HG03159 (cell line): Measurements from ENCODE around the gene PHF21B.
"Not testable (repeated sequence)": the region's sequence is repeated elsewhere in the genome, so short reads cannot be mapped to it uniquely, and the experiment has no call there.

Experiments used
- ATAC-seq: cut with Tn5 transposase; IDR thresholded peaks from one replicate; pipeline ENCODE4 v1.9.1; 2021; ENCODE audit warnings: mild to moderate bottlenecking, moderate library complexity; ENCODE audit not compliant: unreplicated experiment

The PHF21B gene

GRCh38 chr22:44921766-44922165 is 88.0 kb downstream of the PHF21B start:
- ATAC-seq: not testable (repeated sequence)

- ATAC-seq: no peak
Measured at GRCh38 chr22:44920183-44920582, 89.6 kb downstream of the PHF21B start.

DNA sequence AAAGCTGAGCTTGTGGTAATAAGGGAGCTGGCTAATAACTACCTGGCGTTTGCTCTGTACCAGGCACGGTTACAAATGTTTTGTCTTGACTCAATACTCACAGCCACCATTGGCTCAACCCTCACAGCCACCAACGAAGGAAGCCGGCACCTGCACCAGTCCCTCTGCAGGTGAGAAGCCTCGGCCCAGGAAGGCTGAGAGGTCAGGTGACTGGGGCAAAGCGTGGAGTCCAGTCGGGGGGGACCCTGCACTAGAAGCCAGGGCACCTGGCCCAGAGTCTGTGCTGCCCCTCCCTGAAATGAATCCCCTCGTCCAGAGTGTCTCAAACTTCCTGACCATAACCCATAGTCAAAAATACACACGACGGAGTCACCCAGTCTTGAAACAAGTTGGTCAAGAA is 90.1 kb downstream of the PHF21B start:
- no peak for ATAC-seq

DNA sequence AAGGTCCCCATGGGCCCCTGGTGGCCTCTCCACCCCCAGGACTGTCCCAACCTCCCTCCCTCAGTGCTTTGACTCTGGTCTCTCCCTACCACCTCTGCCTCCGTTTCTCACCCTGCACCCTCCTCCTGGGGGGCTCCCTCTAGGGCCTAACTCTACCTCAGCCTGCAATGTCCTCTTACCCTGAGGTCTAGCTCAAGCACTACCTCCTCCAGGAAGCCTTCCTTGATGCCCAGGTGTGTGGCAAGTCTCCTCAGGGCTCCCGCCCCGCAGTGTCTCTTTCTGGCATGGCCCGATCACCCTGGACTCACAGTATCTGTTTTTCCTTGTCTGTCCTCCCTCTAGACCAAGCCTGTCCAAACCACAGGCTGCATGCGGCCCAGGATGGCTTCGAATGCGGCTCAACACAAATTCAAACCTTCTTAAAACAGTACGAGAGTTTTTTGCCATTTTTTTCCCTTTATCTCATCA is 90.8 kb downstream of the PHF21B start:
- no peak for ATAC-seq

DNA sequence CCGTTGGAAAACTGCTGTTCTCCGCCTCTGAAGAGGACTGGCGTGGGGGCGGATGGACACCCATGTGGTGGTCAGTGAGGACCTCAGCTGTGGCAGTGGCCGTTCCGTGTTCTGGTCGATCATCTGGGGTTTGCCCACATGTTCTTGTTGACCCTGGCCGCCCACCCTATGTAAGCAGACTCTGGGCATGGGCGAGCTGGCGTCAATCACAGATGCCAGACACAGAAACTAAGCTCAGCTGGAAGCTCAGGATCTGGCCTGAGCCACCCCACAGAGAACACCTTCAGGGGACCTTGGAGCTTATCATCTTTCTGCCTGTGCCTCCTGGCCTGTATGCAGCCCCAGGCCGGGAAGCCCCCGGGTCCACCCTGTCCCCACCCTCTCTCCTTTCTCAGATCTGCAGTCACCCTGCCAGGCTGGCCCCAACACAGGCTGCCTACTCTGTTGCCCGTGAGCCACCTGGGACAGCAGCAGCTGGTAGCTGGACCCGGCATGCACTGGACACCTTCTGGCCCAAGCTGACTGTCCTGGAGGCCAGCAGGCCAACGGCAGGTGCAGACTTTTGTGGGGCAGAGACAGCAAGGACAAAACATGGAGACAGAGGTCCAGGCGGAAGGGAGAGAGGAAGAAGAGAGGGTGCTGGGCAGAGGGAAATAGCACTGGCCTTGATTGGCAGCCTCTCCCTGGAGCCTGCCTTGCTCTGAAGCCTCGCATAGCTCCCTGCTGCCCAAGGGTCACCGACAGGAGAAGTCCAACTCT is 91.5 kb downstream of the PHF21B start:
- ATAC-seq: no peak

GRCh38 chr22:44917372-44918165 is 92.2 kb downstream of the PHF21B start:
- ATAC-seq: no peak

- no peak for ATAC-seq
Measured at GRCh38 chr22:44916281-44917231, 93.2 kb downstream of the PHF21B start.

GRCh38 chr22:44915441-44915840 is 94.4 kb downstream of the PHF21B start:
- no peak for ATAC-seq

DNA sequence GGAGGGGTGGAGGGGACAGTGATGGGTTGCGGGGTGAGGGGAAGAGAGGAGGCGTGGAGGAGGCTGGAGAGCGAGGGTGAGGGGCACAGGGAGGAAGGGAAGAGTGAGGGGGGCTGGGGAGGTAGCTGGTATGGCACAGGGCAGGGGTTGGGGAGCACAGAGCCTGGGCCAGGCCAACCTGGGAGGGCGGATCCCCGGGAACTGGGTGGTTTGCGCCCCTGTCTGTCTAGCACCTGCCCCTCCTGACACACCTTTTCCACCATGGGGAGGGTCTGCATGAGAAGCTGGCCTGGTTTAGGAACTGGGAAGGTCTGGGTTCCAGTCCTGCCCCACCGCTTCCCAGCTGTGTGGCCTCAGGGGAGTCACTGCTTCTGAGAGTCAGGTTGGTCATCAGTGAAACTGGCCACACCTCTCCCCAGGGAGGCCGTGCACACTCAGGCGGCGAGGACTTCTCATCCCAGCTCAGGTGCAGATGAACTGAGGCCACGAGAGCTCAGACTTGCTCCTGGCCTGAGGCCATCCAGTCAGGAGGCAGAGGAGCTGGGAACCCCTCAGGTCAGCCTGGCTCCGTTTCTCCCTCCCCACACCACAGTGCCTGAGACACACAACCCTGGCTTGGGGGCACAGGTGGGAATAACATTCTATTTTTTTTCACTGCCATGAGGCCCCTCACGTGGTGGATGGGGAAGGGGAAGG is 95.6 kb downstream of the PHF21B start:
- ATAC-seq: no peak

DNA sequence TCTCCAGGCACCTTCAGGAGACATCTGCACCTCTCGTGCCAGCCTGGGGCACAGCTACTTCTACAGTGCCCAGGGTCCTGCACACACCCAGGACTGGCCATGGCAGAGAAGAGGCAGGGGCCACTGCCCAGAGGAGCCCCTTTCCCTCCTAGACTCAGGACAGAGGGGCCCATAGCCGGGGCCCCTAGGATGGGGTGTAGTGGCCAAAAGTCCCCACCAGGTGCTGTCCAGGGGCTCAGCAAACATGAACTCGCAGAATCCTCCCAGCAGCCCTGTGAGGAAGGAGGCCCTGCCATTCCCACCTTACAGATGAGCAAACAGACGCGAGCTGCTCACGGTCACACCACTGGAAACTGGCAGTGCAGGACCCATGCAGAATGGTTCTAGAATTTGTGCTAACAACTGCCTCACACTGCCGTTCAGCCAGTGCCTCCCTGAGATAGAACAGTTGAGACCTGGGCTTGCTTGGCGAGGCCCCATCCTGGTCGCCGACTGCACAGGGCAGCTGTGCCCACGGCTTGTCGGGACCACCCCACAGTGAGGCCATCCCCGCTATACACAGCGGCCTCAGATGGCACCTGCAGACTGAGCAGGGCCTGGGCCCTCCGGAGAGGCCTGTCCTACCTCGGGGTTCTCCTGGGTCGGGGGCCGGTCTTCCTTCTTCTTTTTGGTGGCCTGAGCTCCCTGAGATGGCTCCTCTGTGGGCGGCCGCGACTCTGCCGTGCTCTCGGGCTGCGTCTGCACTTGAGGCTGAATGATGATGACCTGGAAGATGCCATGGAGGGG is 96.4 kb downstream of the PHF21B start:
- ATAC-seq: no peak

GRCh38 chr22:44909241-44909640 is 100.6 kb downstream of the PHF21B start:
- ATAC-seq: no peak

- no peak for ATAC-seq
Measured at GRCh38 chr22:44907765-44908737, 101.8 kb downstream of the PHF21B start.

DNA sequence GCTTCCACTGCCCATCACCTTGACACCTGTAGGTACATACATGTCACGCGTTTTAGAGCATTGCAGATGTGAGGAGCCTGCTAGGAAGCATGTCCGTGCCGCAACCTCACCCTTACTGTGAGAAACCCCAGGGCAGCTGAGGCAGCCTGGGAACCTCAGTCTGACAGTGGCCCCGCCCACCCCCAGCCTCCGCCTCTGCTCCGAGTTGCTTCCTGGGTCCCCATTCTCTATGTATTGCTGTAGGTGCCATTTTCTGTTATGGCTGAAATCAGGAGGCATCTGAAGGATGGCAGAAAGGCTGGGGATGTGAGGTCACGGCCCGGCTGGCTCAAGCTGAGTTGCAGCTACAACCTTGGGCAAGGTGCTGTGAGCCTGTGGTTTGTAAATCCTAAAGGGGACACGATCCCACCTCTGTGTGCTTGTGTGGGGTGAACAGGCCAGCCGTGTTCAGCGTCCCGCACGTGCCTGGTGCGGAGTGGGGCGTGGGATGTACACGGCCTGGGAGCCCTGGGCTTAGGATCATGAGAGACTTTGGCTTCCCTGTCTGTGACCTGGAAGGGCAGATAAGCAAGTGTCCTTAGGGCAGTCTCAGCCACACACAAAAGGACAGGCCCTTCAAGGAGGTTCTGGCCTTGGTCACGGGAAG is 102.7 kb downstream of the PHF21B start:
- no peak for ATAC-seq

DNA sequence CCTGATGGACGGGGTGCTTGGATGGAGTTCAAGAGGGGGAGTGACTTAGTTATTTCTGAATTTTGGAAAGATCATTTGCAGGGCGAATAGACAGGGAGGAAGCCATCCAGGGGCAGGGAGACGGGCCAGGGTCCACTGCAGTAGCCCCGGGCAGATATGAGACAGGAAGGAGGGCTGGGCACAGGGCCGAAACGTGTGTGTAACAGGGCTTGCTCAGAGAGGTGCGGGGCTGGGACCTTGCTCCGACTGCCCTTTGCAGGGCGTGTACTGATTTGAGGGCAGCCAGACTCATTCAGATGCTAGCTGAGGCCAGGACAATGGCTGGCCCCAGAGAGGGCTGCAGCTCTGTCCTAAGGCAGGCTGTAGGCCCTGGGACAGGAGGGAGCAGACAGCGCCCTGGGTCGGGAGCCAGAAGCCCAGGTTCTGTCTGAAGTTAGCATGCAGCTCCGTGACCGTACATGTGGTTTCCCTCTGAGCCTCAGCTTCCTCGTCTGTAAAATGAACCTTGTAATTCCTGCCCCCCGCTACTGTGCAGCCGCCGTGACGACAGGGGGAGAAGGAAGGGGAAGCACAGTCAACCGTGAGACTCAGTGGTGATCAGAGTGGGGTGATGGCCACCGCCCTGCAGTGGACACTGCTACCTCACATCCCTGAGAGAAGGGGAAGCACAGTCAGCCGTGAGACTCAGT is 103.4 kb downstream of the PHF21B start:
- ATAC-seq: no peak

GRCh38 chr22:44904492-44905152 is 105.2 kb downstream of the PHF21B start:
- not testable (repeated sequence) for ATAC-seq

DNA sequence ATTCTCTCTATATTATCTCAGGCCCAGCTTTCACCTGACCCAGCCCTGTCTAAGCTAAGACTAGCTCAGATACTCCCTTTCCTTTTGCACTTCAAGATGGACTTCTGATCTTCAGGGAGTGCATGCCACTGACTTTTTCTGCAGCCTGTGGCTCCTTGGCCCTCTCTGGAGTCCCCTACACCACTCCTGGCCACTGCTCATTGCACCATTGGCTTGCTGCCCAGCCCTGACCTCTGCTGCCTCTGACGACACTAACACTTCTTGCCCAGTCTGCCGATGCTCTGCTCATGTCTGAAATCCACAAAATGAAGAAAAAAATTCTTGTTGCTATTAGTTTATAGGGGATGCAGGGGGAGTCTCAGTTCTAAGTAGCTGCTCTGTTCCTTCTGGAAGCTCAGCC is 106.6 kb downstream of the PHF21B start:
- not testable (repeated sequence) for ATAC-seq

DNA sequence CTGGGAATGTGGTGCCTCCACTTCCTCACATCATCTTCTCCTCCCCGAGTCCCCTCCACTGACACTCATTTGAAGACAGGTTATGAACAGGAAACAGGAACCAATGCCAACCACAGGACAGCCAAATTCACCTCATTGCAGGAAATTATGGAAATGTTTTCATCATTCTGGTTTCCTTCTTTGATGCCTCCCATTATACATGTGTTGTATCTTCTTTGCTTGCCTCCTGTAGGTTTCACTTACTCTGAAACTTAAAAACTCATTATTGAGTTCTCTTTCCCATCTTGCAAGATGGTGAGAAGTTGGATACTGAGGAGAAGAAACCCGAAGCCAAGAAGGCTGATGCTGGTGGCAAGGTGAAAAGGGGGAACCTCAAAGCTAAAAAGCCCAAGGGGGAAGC is 108.5 kb downstream of the PHF21B start:
- no peak for ATAC-seq
